AG08396 (cell line): ENCODE results near the gene MACROD2.

Experiments
- DNase-seq: peaks from one replicate; pipeline ENCODE4 v3.0.0; 2012; ENCODE audit warnings: low spot score, mixed read lengths

The MACROD2 gene

DNA sequence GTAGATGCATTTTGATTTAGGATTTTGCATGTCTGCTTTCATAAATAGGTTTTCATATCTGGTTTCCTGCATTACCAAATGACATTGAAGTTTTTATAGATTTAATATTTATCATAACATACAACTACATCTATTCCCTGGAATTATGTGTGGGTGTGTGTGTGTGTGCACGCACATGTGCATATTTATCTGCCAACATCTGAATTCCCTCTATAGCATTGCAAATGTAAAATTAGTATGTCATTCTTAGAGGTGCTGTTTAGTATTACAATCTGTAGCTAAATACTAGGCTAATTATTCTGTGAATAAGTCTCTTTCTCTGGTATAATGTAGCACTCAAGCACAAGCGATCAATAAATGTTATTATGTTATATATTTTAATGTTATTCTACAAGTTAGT is 820.0 kb downstream of the MACROD2 start:
- no peak for DNase-seq

DNA sequence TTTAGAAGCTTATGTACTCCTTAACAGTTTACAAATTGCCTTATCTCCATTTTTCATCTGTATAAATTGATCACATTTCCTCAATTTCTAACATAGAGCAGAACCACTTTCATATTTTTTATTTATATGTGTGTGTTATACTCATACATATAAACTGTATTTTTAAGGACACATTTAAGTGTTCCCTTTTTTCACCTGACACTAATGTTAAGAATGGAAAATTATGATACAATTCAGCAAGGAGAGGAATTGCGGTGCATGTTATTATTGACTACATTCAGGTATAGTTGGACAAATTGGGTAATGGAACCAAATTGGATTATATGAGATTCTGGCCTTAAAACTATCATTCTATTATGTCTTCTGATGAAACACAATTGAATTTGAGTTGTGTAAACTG is 821.2 kb downstream of the MACROD2 start:
- DNase-seq = no peak

DNA sequence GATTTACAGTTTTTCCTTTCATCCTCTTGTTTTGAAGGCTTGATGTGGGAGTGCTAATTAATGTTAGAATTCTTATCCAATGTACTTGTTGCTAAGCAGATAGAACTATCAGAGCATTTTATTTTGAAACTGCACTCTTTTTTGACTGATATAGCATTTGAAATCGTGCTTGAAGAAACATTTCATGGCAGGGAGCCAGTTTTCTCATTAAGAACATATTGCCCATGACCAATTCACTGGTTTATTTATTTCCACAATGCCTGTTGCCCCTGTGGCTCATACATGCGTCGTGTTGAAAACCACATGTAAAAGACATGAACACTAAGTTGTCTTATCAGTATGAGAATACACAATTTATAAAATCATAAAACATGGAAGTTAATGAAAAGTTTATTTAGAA is 821.8 kb downstream of the MACROD2 start:
- DNase-seq = no peak

DNA sequence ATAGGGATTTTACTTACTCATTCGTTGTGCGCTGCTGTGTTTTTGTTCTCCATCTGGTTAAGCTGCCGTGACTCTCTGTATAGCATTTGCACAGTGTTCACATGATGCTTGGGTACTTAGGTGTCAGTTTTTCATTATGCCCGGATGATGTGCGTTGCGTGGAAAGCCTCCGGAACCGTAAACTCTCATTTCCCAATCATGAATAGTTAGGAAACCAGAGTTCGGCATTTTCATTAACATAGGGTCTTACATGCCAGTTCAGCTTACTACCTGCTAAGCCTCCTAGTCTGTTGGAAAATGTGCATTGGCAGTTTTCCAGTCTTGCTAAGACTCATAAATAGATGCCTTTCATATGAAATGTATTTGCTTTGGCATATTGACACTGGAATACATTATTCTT is 825.5 kb downstream of the MACROD2 start:
- no peak for DNase-seq

DNA sequence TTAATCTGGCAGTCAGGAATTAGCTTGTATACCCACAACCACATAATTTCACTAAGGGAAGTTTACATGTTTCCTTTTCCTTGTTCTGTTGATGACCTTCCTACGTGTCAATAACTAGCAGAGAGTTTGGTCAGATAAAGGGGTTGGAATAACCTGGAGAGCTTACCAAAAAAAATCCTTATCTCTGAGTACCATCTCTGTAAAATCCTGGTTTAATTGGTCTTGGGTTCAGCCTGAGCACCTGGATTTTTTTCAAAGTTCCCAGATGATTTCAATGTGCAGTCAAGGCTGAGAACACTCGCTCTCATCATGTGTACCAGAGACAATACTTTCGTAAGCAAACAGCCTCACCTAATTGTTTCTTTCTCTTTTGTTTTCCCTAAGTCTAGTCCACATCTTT is 825.9 kb downstream of the MACROD2 start:
- DNase-seq = no peak

DNA sequence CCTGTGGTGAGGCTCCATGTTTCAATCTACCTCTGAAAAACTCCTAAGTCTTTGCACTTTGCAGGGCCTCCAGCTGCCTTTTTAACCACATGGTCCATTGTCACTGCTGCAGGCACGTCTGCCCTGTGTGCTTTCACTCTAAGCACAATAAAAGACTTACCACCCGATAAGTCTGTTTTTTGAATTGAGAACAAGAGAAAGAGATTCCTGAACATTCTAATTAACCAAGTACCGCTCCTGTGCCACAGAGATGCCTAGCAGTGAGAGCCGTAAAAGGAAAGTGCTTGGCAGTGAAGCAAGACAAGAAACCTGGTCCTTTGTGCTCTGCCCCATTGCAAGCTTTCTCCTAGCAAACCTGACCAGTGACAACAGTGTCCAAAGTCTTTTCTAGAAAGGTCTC is 829.7 kb downstream of the MACROD2 start:
- DNase-seq = no peak

DNA sequence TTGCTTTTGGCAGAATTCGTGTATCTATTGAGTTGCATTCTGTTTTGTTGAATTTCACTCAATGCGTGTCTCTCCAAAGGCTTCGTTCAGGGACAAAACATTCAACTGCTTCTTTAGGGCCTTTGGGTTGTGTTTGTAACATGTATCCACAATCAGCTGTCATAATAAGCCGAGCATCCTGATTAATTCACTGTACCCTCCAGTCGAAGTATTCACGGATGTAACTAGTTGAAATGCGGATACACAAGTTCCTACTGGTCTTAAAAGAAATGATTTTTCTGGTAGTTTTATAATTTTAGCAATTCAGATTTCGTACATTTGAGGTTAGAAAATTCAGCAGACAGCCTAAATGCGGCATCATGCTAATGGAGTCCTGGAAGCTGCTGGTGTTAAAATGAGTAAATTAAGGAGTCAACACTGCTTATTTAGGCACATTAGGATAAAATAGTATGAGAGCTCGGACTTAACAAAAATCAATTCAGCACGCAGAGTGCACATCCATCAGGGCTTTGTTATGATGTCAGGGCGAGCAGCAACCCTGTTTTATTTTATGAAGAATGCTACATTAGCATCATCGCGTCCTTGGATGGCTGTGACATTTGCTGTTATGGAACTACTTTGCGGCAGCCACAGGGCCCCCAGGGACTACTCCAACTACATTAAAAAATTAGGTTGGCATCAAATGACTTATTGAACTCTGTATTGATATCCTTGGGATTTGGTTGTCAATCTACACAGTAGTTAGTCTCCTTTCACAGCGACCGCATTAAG is 831.4 kb downstream of the MACROD2 start:
- no peak for DNase-seq

DNA sequence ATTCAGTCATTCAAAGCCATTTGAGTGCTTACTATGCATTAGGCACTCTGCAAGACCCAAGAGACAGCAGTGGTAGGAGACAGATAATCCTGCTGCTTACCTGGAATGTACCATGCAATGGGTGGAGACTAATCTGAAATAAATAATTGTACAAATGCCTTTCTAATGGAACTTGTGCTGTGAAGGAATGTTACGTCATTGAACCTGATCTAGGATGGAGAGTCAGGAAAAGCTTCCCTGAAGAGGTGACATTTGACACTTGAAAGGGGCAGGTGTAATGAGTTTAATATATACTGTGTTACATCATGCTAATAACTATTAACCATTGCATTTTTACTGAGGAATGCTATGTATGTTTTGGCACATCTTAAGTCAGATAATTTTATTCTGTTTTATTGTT is 833.1 kb downstream of the MACROD2 start:
- DNase-seq = no peak

DNA sequence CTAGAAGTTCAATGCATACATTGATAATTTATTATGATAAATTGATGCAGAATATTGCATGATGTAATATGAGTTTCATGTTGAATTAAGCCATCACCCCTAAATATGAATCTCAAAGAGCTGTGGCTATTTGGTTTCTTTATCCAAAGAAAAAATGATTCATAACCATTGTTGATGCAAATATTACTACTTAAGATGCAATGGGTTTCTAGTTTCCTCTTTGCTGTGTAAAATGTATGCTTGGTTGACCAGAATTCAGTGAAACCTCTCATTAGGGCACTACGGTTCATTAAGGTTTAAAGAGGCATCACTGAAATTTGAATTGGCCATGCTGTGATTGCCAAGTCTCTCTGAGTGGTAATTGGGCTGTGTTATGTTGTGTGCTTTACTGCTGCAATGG is 834.6 kb downstream of the MACROD2 start:
- no peak for DNase-seq

DNA sequence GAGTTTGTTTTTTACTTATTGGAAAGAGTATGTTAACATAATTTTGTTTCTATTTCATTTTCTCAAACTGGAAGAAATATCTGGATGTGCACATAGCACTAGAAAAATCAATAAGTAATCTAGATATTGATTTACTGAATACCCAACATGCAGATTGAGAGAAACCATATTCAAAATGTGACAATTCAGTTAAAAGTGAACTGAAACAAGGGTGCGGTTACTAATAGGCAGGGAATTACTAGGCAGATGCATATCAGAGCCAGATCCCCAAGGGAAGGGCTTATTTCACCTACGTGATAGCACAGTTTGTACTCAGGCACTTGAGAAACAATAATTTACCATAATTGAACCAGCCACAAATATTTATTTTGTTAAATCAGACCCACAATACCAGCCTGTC is 835.1 kb downstream of the MACROD2 start:
- no peak for DNase-seq

DNA sequence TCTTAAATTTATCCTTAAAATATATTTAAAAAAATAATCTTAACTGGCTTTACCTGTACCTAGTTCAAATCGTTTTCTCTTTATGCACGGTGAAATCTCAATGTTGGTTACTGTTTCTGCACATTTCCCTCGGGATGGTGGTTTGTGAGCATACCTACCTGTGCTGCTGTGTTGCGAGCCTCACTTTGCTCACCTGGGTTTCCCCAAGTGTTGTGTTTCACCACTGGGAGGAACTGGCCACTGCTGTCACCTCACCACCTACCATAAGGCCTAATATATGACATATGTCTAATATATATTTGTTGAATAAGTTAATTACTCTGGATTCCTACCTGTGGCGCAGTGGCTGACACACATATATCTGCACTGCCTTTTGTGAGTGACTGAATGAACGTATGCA is 835.6 kb downstream of the MACROD2 start:
- no peak for DNase-seq

DNA sequence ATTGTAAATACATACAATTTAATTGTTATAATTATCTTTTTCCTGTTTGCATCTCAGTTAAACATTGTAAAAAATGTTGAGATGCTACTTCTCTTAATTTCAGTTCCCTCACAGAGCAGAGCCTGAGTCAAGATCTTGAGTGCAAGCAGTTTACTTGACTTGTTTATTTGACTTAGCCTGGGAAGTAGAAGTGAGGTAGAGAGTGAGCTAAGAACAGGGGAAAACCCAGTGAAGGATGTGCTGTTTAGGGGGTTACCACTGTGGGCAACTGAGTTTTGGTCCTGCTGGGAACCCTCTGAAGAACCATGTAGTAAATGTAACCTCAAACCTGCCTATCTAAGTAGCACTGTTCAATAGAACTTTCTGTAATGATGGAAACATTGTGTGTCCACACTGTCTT is 837.3 kb downstream of the MACROD2 start:
- DNase-seq = no peak

DNA sequence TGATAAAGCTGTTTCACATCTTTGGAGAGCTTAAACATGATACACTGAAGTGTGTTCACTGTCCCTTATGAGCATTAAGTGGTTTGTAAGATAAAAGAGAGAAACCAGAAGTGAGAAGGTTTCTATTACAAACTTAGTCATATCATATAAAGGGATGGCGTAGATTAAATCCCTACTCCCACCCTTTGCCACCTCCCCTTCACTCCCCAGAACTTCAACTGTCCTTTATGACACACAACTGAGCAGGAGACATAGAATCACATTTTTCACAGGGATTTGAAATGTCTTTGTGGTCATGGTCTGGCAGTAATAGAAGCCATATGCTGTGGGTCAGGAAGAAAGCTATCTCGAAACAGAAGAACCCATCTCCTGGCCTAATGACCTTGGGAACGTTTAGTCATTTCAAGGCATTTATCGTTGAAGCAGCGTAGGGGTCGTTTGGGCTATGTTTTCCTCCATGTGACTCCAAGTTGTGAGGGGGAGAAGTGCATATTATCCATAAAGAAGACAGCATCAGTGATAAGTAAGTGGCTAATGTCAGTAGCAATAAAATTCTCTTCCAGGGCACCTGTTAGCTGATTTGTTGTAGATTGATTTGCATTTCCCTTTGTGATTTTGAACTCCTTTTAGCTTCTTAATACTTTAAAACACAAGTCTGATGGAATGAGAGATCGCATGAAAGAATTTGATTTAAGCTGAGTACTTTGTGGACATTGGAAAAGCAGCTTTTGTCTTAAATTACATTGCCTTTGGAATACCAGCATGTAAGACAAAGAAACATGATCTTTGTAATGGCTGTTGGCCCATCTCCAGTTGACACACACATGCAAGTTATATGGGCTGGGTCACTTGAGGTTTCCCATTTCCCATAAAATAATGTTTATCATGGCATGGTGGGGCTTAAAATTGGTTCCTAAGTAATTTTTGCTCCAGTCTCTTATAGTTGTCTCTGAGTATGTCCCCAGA is 843.6 kb downstream of the MACROD2 start:
- no peak for DNase-seq

DNA sequence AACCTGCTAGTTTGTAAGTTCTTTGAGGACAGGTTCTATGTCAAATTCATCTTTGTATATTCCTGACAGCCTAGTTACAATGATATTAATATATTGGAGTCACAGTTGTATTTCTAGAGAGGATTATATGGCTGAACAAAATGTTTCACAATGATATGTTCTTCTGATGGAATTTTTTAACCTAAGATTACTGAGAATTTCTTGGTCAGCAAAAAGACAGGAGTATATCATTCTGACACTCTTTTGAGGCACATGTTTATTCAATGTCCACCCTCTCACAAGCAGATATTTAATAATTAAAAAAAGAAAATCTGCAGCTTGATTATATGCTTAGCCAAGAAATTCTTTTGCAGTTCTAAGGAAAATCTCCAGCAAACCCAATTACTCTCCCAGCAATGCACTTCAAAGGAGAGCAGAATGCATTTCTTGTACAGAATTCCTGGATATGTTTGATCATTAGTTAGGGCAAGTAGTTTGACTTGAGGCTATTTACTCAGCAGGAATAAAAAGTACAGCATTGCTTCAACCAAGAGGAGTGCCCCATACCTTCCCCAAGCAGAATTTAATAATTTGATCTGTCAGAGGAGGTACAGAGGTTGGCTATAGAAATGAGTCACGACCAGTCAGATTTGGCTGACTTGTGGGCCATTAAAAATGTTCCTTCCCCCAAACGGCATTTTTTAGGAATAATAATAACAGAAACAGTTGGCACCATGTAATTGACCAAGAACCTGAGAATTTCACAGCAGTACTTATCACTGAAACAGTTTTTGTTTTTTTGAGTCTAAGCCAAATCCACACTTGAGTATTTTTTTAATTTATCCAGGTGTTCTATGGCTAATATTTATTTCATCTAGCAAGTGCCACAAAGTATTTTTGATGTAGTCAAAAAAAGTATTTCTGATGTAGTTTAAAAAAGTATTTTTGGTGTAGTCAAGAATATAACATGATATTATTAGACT is 850.2 kb downstream of the MACROD2 start:
- DNase-seq = no peak

DNA sequence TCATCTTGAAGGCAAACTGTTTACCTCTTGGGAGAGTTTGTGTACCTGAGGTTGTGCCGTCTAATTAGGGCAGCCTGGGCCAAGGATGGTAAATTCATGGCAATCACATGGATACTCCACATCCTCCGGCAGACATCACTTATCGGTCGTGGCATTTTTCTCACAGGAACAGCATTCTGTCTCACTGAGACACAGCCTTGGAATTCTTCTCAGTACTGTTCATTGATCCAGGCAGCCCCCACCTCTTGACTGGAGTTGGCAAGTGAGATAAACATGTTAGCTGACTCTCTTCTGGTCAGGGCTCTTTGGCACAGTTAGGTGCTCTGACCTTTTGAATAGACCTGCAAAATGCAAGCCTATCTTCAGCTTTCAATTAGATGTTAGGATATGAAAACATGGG is 853.5 kb downstream of the MACROD2 start:
- DNase-seq = no peak

DNA sequence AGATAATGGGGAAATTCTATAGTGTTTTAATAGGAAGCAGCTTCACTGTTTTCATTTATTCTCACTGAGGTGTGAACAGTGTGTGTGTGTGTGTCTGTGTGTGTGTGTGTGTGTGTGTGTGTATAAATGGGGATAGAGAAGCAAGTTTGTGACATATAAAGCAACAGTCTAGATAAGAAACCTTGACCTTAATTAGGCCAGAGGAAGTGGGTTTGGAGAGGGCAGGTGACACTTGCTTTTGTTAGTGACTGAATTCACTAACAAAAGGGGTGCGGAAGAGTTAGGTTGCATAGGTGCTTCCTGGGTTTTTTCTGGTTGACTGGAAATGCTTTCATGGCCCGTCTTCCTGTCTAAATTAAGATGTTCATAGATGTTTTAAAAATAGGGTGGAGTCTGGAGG is 857.8 kb downstream of the MACROD2 start:
- DNase-seq = no peak

DNA sequence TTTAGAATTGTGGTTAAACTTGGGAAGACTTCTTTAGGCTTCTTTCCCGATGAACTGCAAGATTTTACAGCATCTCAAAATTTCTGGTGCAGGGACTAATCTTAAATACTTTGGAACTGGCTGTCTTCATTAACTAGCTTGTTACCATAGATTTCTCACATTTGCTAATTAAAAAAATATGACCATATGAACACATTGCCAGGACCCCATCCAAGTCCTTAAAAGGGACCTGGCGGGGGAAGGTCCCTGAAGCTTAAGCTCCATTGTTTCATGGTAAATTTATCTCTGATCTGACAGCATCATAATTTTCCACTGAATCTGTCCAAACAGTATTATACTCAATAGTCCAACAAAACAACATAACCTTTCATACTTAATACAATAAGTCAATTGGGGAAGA is 859.9 kb downstream of the MACROD2 start:
- no peak for DNase-seq

DNA sequence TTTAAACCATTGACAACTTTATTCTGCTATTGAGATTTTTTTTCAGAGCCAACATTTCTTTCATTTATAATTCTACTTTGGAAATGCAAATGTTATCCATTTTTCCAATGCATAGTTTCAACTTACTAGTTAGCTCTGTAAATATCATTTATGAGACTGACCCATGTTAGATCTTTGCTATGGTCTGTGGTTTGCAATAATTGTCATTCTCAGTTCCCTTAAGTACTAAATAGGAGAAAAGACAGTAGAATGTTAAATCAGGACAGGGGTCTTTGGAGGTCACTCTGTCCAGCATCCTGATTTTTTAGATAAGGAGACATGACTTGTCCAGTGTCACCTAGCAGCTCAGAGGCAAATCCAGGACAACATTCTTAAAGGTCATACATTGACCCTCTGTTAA is 864.3 kb downstream of the MACROD2 start:
- no peak for DNase-seq

DNA sequence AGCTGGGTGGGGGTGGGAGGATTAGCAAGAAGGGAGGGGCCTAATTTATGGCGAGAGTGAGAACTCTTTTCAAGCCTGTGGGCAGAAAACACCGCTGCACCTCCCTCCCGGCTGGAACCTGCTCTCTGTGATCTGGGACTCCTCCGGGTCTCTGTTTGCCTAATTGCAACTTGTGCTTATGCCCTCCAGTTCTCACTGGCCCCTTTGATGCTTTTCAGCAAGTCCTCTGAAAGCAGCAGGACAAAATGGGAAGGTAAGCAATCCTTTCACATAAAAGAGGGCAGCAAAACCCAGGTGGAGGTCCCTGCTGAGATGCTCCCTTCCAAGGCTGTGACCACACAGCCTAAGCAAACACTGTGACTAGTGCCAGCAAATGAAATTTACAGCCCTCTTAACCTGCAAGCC is 865.1 kb downstream of the MACROD2 start:
- no peak for DNase-seq

DNA sequence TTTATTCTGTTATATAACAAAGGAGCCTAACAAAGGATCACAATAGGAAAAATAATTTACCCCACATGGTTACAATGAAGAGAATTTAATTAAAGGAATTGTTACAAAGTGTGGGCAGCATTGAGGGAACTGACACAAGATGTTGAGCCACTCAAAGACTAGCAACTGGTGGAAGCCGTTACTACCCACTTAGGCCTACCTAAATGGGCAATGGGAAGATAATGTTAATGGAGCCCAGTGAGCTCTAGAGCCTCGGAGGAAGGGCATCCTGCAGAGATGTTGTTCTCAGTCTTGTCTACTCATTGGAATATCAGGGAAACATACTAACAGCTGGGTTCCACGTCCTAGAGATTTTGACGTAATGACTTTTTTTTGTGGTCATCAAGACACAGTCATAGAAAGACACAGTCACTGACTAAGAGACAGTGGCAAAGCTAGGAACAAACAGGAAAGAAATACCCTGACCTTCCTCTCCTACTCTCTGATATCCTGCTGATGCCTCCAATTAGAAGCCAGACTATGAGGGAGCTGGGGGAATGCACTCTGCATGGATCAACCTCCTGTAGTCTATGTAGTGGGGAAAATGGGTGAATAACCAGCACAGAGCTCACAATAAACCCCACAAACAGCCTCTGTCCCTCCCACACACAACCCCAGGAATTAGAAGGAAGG is 865.8 kb downstream of the MACROD2 start:
- no peak for DNase-seq

DNA sequence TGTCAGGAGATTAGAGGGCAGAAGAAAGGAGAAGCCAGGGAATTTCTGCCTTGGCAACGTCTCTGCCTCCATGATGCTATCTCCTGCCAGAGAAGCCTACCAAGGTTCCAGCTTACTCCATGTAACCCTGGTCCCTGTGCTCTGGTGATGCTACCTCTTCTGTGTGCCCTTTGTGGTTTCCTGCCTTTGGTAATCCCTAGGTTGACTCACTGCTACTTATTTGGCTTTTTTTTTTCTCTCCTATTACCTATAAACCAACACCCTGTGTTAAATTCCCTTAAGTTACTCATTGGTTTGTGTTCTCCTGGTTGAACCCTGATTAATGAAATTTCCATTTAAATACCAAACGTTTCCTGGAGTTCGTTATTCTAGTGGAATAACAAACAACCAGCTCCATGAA is 869.9 kb downstream of the MACROD2 start:
- DNase-seq = no peak

DNA sequence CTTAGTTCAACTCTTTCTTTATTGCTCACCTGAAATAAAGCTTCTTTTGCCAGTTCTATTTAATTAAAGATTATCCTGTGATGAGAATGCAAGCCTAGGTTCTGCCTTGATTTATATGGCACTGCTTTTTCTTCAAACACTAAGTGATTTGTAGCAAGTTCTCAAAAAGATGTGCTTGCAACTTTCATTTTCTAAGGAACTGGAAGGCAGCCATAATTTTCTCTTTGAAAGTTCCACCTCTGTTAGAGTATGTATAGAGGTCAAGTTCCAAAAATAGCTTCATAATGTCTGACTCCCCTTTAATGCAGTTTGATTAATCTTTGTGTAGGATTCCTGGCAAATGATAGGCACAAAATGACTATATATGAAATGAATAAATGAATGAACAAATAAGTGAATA is 870.4 kb downstream of the MACROD2 start:
- DNase-seq = no peak
